Nephron (organoid): ENCODE measurements around the gene HPCAL1.
"Not testable (repeated sequence)": the region's sequence is repeated elsewhere in the genome, so short reads cannot be mapped to it uniquely, and the experiment has no call there.

Experiments used
- H3K27ac Mint-ChIP-seq, 3 experiments: 2 replicates each; pipeline ENCODE4 v1.8.0; 2020; ENCODE audit warnings: mixed read lengths in 3 of 3, mild to moderate bottlenecking in 2 of 3, moderate library complexity in 1 of 3
- H3K27me3 Mint-ChIP-seq: 2 replicates; pipeline ENCODE4 v1.8.0; 2021; ENCODE audit warnings: low read depth, mild to moderate bottlenecking, moderate library complexity, mixed read lengths
- H3K36me3 Mint-ChIP-seq: 2 replicates; pipeline ENCODE4 v1.8.0; 2020; ENCODE audit warnings: low read depth, mixed read lengths
- H3K4me1 Mint-ChIP-seq: 2 replicates; pipeline ENCODE4 v1.8.0; 2020; ENCODE audit warnings: mixed read lengths
- H3K4me3 Mint-ChIP-seq, 3 experiments: 2 replicates each; pipeline ENCODE4 v1.8.0; 2020; ENCODE audit warnings: mild to moderate bottlenecking in 3 of 3, mixed read lengths in 3 of 3, moderate library complexity in 2 of 3
- H3K9me3 Mint-ChIP-seq: 2 replicates; pipeline ENCODE4 v1.8.0; 2020; ENCODE audit warnings: mixed read lengths
- CTCF ChIP-seq, 3 experiments: fragments of 200-600 bp; sonication (generic); IDR thresholded peaks; one replicate each; pipeline ENCODE4 v1.5.0; 2021; ENCODE audit warnings: antibody characterized with exemption in 3 of 3; ENCODE audit not compliant: unreplicated experiment in 3 of 3

The HPCAL1 gene

GRCh38 chr2:10256515-10257031, 46.1 kb upstream of the HPCAL1 start:
- TF ChIP-seq CTCF (IDR thresholded peaks at IDR 0.05; ENCODE audit: unreplicated experiment in 3 of 3) = no peak
- Mint-ChIP-seq H3K27ac (no peak overlapping the region), H3K9me3 (peaks cover 6% of the 10 kb centered on the region)

GRCh38 chr2:10257036-10257435, 45.7 kb upstream of the HPCAL1 start:
- Mint-ChIP-seq H3K27me3 (peaks cover 13% of the 10 kb centered on the region), H3K36me3 (no peaks in the 10 kb centered on the region), H3K27ac (no peak overlapping the region), H3K9me3 (peaks cover 4% of the 10 kb centered on the region), H3K4me1 (no peaks in the 10 kb centered on the region), H3K4me3 (no peak overlapping the region)
- TF ChIP-seq CTCF (IDR thresholded peaks at IDR 0.05; ENCODE audit: unreplicated experiment in 3 of 3) = no peak

More at GRCh38 chr2:10256515-10257031, 46.1 kb upstream of the HPCAL1 start:
- Mint-ChIP-seq H3K36me3 (no peaks in the 10 kb centered on the region), H3K27me3 (peaks cover 12% of the 10 kb centered on the region), H3K4me3 (no peak overlapping the region), H3K4me1 (no peaks in the 10 kb centered on the region)

GRCh38 chr2:10257500-10258147, 45.1 kb upstream of the HPCAL1 start:
- TF ChIP-seq CTCF (IDR thresholded peaks at IDR 0.05; ENCODE audit: unreplicated experiment in 3 of 3) = no peak
- Mint-ChIP-seq H3K4me1 (no peaks in the 10 kb centered on the region), H3K9me3 (no peaks in the 10 kb centered on the region), H3K27me3 (peaks cover 19% of the 10 kb centered on the region), H3K27ac (no peak overlapping the region), H3K36me3 (no peaks in the 10 kb centered on the region), H3K4me3 (no peak overlapping the region)

GRCh38 chr2:10258326-10258725, 44.4 kb upstream of the HPCAL1 start:
- Mint-ChIP-seq H3K9me3 (no peaks in the 10 kb centered on the region), H3K27me3 (peaks cover 16% of the 10 kb centered on the region), H3K36me3 (no peaks in the 10 kb centered on the region), H3K4me3 (no peak overlapping the region), H3K27ac (no peak overlapping the region), H3K4me1 (no peaks in the 10 kb centered on the region)
- no peak for TF ChIP-seq CTCF (IDR thresholded peaks at IDR 0.05; ENCODE audit: unreplicated experiment in 3 of 3)

- Mint-ChIP-seq H3K27me3 (peaks cover 16% of the 10 kb centered on the region), H3K4me3 (no peak overlapping the region), H3K27ac (no peak overlapping the region), H3K36me3 (no peaks in the 10 kb centered on the region), H3K4me1 (no peaks in the 10 kb centered on the region), H3K9me3 (no peaks in the 10 kb centered on the region)
- TF ChIP-seq CTCF (IDR thresholded peaks at IDR 0.05; ENCODE audit: unreplicated experiment in 3 of 3) = no peak
Observed at GRCh38 chr2:10258726-10259125, 44.0 kb upstream of the HPCAL1 start.

GRCh38 chr2:10260130-10260529, 42.6 kb upstream of the HPCAL1 start:
- Mint-ChIP-seq H3K4me3 (no peak overlapping the region), H3K4me1 (no peaks in the 10 kb centered on the region), H3K27ac (no peak overlapping the region), H3K27me3 (peaks cover 15% of the 10 kb centered on the region), H3K36me3 (no peaks in the 10 kb centered on the region), H3K9me3 (no peaks in the 10 kb centered on the region)
- no peak for TF ChIP-seq CTCF (IDR thresholded peaks at IDR 0.05; ENCODE audit: unreplicated experiment in 3 of 3)

GRCh38 chr2:10263526-10263925, 39.2 kb upstream of the HPCAL1 start:
- not testable (repeated sequence) for H3K9me3 Mint-ChIP-seq, H3K4me1 Mint-ChIP-seq, H3K36me3 Mint-ChIP-seq, H3K4me3 Mint-ChIP-seq, H3K27ac Mint-ChIP-seq
- peaks cover 25% of the 10 kb centered on the region for H3K27me3 Mint-ChIP-seq
